ENCODE data around the gene ALDH3A2. TPM values are rescaled to one million over a fixed set of nuclear protein-coding genes. Genes with fewer than 3 reads are reported as not detected.

ALDH3A2 gene
- total RNA-seq, 1 donor from 2014 or later = 138 TPM

- no peaks in the 10 kb centered on the region for H3K9me3 ChIP-seq (ENCODE audit: low read depth)
- H3K9ac ChIP-seq = no peak overlapping the region
- no peaks in the 10 kb centered on the region for H3K4me1 ChIP-seq
- H3K27ac ChIP-seq = no peak overlapping the region
- TF ChIP-seq EZH2 (IDR thresholded peaks at IDR 0.05) (no peak), CTCF (IDR thresholded peaks at IDR 0.05) (no peak), EZH2phosphoT487 (IDR thresholded peaks at IDR 0.05) (no peak)
- no peaks in the 10 kb centered on the region for H3K27me3 ChIP-seq
- H2AFZ ChIP-seq (replicated peaks) = no peak overlapping the region
- H3K36me3 Mint-ChIP-seq = no peaks in the 10 kb centered on the region
- H3F3A ChIP-seq (ENCODE audit: low read depth) = no peaks in the 10 kb centered on the region
- peaks cover 19% of the 10 kb centered on the region for H3K9me3 Mint-ChIP-seq
- no peak overlapping the region for H3K4me2 ChIP-seq
- no peak for DNase-seq (ENCODE audit: low spot score)
- peaks cover 7% of the 10 kb centered on the region for H3K27me3 Mint-ChIP-seq (ENCODE audit: insufficient read depth, low read depth)
- no peaks in the 10 kb centered on the region for H4K20me1 ChIP-seq (ENCODE audit: low read depth)
- no peaks in the 10 kb centered on the region for H3K4me1 Mint-ChIP-seq
- H3K4me3 Mint-ChIP-seq = no peak overlapping the region
- H3K36me3 ChIP-seq = no peaks in the 10 kb centered on the region
- no peak overlapping the region for H3K4me3 ChIP-seq
- H3K79me2 ChIP-seq (ENCODE audit: low read depth) = no peaks in the 10 kb centered on the region
- H3K27ac Mint-ChIP-seq = no peak overlapping the region
These were observed 34.6 kb upstream of the ALDH3A2 start for GRCh38 chr17:19613979-19614378.

- no peak for TF ChIP-seq EZH2phosphoT487 (IDR thresholded peaks at IDR 0.05)
- no peak for TF ChIP-seq CTCF (IDR thresholded peaks at IDR 0.05)
- TF ChIP-seq EZH2 (IDR thresholded peaks at IDR 0.05) = no peak
- Mint-ChIP-seq H3K9me3 (peaks cover 28% of the 10 kb centered on the region), H3K4me3 (no peak overlapping the region), H3K4me1 (no peaks in the 10 kb centered on the region), H3K36me3 (peaks cover 1% of the 10 kb centered on the region), H3K27me3 (ENCODE audit: insufficient read depth, low read depth) (peaks cover 11% of the 10 kb centered on the region), H3K27ac (no peak overlapping the region)
- no peak overlapping the region for H2AFZ ChIP-seq (replicated peaks)
- H3K4me1 ChIP-seq = no peaks in the 10 kb centered on the region
- no peaks in the 10 kb centered on the region for H3K36me3 ChIP-seq
- no peaks in the 10 kb centered on the region for H4K20me1 ChIP-seq (ENCODE audit: low read depth)
- no peak overlapping the region for H3K4me3 ChIP-seq
- no peak for DNase-seq (ENCODE audit: low spot score)
- no peaks in the 10 kb centered on the region for H3K27me3 ChIP-seq
- no peak overlapping the region for H3K4me2 ChIP-seq
- peaks cover 5% of the 10 kb centered on the region for H3K9me3 ChIP-seq (ENCODE audit: low read depth)
- peaks cover 4% of the 10 kb centered on the region for H3F3A ChIP-seq (ENCODE audit: low read depth)
- no peaks in the 10 kb centered on the region for H3K79me2 ChIP-seq (ENCODE audit: low read depth)
- no peak overlapping the region for H3K9ac ChIP-seq
- no peak overlapping the region for H3K27ac ChIP-seq
These were observed 33.7 kb upstream of the ALDH3A2 start for GRCh38 chr17:19614900-19615299.

GRCh38 chr17:19618015-19618414 lies 30.5 kb upstream of the ALDH3A2 start:
- Histone ChIP-seq H2AFZ (replicated peaks) (no peak overlapping the region), H4K20me1 (ENCODE audit: low read depth) (no peaks in the 10 kb centered on the region), H3F3A (ENCODE audit: low read depth) (peaks cover 5% of the 10 kb centered on the region), H3K4me3 (no peak overlapping the region), H3K4me1 (no peaks in the 10 kb centered on the region), H3K36me3 (no peaks in the 10 kb centered on the region), H3K9me3 (ENCODE audit: low read depth) (peaks cover 9% of the 10 kb centered on the region), H3K27me3 (no peaks in the 10 kb centered on the region), H3K4me2 (no peak overlapping the region), H3K27ac (no peak overlapping the region), H3K9ac (no peak overlapping the region), H3K79me2 (ENCODE audit: low read depth) (no peaks in the 10 kb centered on the region)
- Mint-ChIP-seq H3K27ac (no peak overlapping the region), H3K4me3 (no peak overlapping the region), H3K4me1 (no peaks in the 10 kb centered on the region), H3K36me3 (peaks cover 2% of the 10 kb centered on the region), H3K9me3 (peaks cover 43% of the 10 kb centered on the region), H3K27me3 (ENCODE audit: insufficient read depth, low read depth) (peaks cover 14% of the 10 kb centered on the region)
- no peak for DNase-seq (ENCODE audit: low spot score)
- no peak for TF ChIP-seq CTCF (IDR thresholded peaks at IDR 0.05)
- no peak for TF ChIP-seq EZH2 (IDR thresholded peaks at IDR 0.05)
- no peak for TF ChIP-seq EZH2phosphoT487 (IDR thresholded peaks at IDR 0.05)

Data from neural progenitor cell (in vitro differentiated cells).